Heart left ventricle (tissue), 13 donors: Measurements from ENCODE around the gene AQP6.

ENCODE experiments used
- POLR2A ChIP-seq, 2 donors: fragments of 450-650 bp; IDR thresholded peaks; one replicate each; pipeline ENCODE4 v1.6.1; 2017; ENCODE audit warnings: antibody characterized with exemption in 2 of 2, mild to moderate bottlenecking in 2 of 2, moderate library complexity in 2 of 2
- TF ChIP-seq, protein P1 (sequence below), 12 donors: fragments of 200-600 bp; sonication (generic) in 4 of 12; IDR thresholded peaks; one replicate each; pipeline versions ENCODE4 v1.5.0 to v1.8.0; 2018 to 2022; ENCODE audit warnings: antibody characterized with exemption in 12 of 12, mild to moderate bottlenecking in 5 of 12
- donor health status: ischemic (EF 13 %, LVEDD 7.1; RV severe dilation, severe dysfunction).
- donor health status: DM: no; HTN: yes; CAD: no.
- donor health status: DM: no; HTN: no; CAD: no.
- donor health status: ischemic (EF 25% LVEDD 6.9; RV normal size, moderate dysfunction).
- donor health status: ischemic (EF 25% LVEDD 5.7; RV mildly dilated, moderate dysfunction).
- donor health status: ischemic (EF 35%, LVEDD 5.7; RV mildly dilated, moderate dysfunction).
- donor health status: nonischemic (EF 11% LVEDD 7.7; RV severe dilation, severe dysfunction).
- donor health status: DM: yes; HTN: yes; CAD: no.
- donor health status: PGD.
- donor health status: ischemic (EF 29% LVEDD 5.4; RV normal size, mild dysfunction).
- donor health status: nonischemic (EF 23%, LVEDD 6.1; RV moderate dilation, normal function).

- TF ChIP-seq, protein P1, sequence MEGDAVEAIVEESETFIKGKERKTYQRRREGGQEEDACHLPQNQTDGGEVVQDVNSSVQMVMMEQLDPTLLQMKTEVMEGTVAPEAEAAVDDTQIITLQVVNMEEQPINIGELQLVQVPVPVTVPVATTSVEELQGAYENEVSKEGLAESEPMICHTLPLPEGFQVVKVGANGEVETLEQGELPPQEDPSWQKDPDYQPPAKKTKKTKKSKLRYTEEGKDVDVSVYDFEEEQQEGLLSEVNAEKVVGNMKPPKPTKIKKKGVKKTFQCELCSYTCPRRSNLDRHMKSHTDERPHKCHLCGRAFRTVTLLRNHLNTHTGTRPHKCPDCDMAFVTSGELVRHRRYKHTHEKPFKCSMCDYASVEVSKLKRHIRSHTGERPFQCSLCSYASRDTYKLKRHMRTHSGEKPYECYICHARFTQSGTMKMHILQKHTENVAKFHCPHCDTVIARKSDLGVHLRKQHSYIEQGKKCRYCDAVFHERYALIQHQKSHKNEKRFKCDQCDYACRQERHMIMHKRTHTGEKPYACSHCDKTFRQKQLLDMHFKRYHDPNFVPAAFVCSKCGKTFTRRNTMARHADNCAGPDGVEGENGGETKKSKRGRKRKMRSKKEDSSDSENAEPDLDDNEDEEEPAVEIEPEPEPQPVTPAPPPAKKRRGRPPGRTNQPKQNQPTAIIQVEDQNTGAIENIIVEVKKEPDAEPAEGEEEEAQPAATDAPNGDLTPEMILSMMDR (IDR thresholded peaks at IDR 0.05): no peak
- TF ChIP-seq POLR2A (IDR thresholded peaks at IDR 0.05): no peak
These were observed 33.5 kb downstream of the AQP6 start for GRCh38 chr12:50006280-50006679.
